Left renal pelvis (tissue), 4 donors: Measurements from ENCODE around the gene PDCD6IP. TPM values are rescaled to one million over a fixed set of nuclear protein-coding genes. Genes with fewer than 3 reads are reported as not detected.
"Not testable (repeated sequence)": the region's sequence is repeated elsewhere in the genome, so short reads cannot be mapped to it uniquely, and the experiment has no call there.

Experiments used
- DNase-seq, 4 donors: peaks; one replicate each; pipeline ENCODE4 v3.0.0-alpha.2; 2013; ENCODE audit warnings: low read depth in 4 of 4, low spot score in 3 of 4
- polyA plus RNA-seq, 4 donors: library from polyadenylated mRNA; unstranded; fragments of 120-200 nt; gene quantifications; one replicate each; pipeline ENCODE4 v1.2.1, GENCODE V29; 2013; ENCODE audit not compliant: insufficient read length in 4 of 4

PDCD6IP gene
- polyA plus RNA-seq, 4 donors: 155 to 171 (median 162) TPM

GRCh38 chr3:33792167-33792892 lies 6.1 kb upstream of the PDCD6IP start:
- no peak for DNase-seq

GRCh38 chr3:33795131-33795530 lies 3.3 kb upstream of the PDCD6IP start:
- no peak for DNase-seq

GRCh38 chr3:33795856-33796536 lies 2.4 kb upstream of the PDCD6IP start:
- no peak for DNase-seq

GRCh38 chr3:33798113-33798417 lies 365 bp upstream of the PDCD6IP start:
- peak in 1 of 4 donors; percentile 15 for DNase-seq

- DNase-seq: no peak
Measured at GRCh38 chr3:33799202-33799551, 747 bp downstream of the PDCD6IP start.

- DNase-seq: no peak
Measured at GRCh38 chr3:33803252-33803651, 4.8 kb downstream of the PDCD6IP start.

GRCh38 chr3:33803894-33804526 lies 5.6 kb downstream of the PDCD6IP start:
- DNase-seq: no peak

GRCh38 chr3:33807191-33807590 lies 8.8 kb downstream of the PDCD6IP start:
- DNase-seq: no peak

- DNase-seq: no peak
Measured at GRCh38 chr3:33808559-33808958, 10.1 kb downstream of the PDCD6IP start.

- no peak for DNase-seq
Measured at GRCh38 chr3:33810545-33810944, 12.1 kb downstream of the PDCD6IP start.

GRCh38 chr3:33821989-33822388 lies 23.6 kb downstream of the PDCD6IP start:
- DNase-seq: no peak

- no peak for DNase-seq
Measured at GRCh38 chr3:33823821-33824220, 25.4 kb downstream of the PDCD6IP start.

GRCh38 chr3:33825111-33825510 lies 26.7 kb downstream of the PDCD6IP start:
- DNase-seq: no peak

GRCh38 chr3:33826206-33826605 lies 27.8 kb downstream of the PDCD6IP start:
- DNase-seq: no peak

GRCh38 chr3:33826688-33827087 lies 28.3 kb downstream of the PDCD6IP start:
- no peak for DNase-seq

GRCh38 chr3:33829720-33830119 lies 31.3 kb downstream of the PDCD6IP start:
- no peak for DNase-seq

- no peak for DNase-seq
Measured at GRCh38 chr3:33831053-33831452, 32.6 kb downstream of the PDCD6IP start.

GRCh38 chr3:33833408-33834095 lies 35.1 kb downstream of the PDCD6IP start:
- DNase-seq: no peak

- DNase-seq: no peak
Measured at GRCh38 chr3:33834096-33834453, 35.6 kb downstream of the PDCD6IP start.

GRCh38 chr3:33837182-33837581 lies 38.8 kb downstream of the PDCD6IP start:
- DNase-seq: not testable (repeated sequence)

- DNase-seq: no peak
Measured at GRCh38 chr3:33839283-33839682, 40.9 kb downstream of the PDCD6IP start.

- DNase-seq: no peak
Measured at GRCh38 chr3:33840179-33840578, 41.7 kb downstream of the PDCD6IP start.
